Measurements from ENCODE around the gene ADGRG1.

GRCh38 chr16:57690782-57691471, 62.5 kb downstream of the ADGRG1 start:
- TF ChIP-seq EZH2 (IDR thresholded peaks at IDR 0.05; ENCODE audit: borderline replicate concordance) (no peak), CTCF (IDR thresholded peaks at IDR 0.05; ENCODE audit: poor library complexity) (no peak)
